ENCODE results near the gene NMT2. TPM values are rescaled to one million over a fixed set of nuclear protein-coding genes. Genes with fewer than 3 reads are reported as not detected.

The NMT2 gene
- total and polyA plus RNA-seq, 2 donors (not counting 1 experiment from before 2014, with no cell fraction given), result 16.6 to 21.0 TPM

DNA sequence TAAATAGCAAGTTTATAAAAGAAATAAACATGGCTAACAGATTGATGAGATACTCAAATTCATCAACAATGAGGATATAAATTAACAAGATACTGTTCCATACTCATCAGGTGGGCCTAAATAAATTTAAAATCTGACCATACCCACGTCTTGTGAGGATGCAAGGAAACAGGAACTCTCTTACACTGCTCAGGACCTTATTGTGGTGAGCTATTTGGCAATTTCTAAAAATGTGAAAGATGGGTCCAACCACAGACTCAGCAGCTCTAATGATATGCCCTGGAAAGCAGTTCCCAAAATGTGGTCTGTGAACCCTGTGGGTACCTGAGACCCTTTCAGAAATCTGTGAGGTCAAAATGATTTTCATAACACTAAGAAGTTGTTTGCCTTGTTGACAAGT lies 49.9 kb downstream of the NMT2 start:
- no peak overlapping the region for H2AFZ ChIP-seq (ENCODE audit: low read length)
- H3K36me3 ChIP-seq (ENCODE audit: control insufficient read depth, insufficient read depth, low read length), result peaks cover 2% of the 10 kb centered on the region
- H3K4me2 ChIP-seq (ENCODE audit: extremely low read depth, insufficient read depth, low read length), result no peak overlapping the region
- TF ChIP-seq, protein P1, sequence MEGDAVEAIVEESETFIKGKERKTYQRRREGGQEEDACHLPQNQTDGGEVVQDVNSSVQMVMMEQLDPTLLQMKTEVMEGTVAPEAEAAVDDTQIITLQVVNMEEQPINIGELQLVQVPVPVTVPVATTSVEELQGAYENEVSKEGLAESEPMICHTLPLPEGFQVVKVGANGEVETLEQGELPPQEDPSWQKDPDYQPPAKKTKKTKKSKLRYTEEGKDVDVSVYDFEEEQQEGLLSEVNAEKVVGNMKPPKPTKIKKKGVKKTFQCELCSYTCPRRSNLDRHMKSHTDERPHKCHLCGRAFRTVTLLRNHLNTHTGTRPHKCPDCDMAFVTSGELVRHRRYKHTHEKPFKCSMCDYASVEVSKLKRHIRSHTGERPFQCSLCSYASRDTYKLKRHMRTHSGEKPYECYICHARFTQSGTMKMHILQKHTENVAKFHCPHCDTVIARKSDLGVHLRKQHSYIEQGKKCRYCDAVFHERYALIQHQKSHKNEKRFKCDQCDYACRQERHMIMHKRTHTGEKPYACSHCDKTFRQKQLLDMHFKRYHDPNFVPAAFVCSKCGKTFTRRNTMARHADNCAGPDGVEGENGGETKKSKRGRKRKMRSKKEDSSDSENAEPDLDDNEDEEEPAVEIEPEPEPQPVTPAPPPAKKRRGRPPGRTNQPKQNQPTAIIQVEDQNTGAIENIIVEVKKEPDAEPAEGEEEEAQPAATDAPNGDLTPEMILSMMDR (conservative IDR thresholded peaks at IDR 0.05 in 1 of 2, IDR thresholded peaks at IDR 0.05 in 1 of 2; ENCODE audit: low read depth in 1 of 2, low read length in 2 of 2), result no peak
- no peak for TF ChIP-seq EZH2 (IDR thresholded peaks at IDR 0.05; ENCODE audit: low read length, missing control alignments)
- H3K4me1 ChIP-seq (ENCODE audit: control insufficient read depth, extremely low read depth, insufficient read depth, low read length), result peaks cover 4% of the 10 kb centered on the region
- H3K27ac ChIP-seq (ENCODE audit: insufficient read depth, low read length), result no peak overlapping the region
- no peak overlapping the region for H3K9ac ChIP-seq (ENCODE audit: insufficient read depth, low read length)
- no peaks in the 10 kb centered on the region for H3K9me3 ChIP-seq (ENCODE audit: control insufficient read depth, insufficient read depth, low read depth, low read length)
- DNase-seq (ENCODE audit: low read depth in 2 of 2), result no peak
- no peaks in the 10 kb centered on the region for H3K79me2 ChIP-seq (ENCODE audit: control insufficient read depth, insufficient read depth, low read length)
- H4K20me1 ChIP-seq (ENCODE audit: control insufficient read depth, extremely low read depth, insufficient read depth, low read length), result no peaks in the 10 kb centered on the region
- H3K4me3 ChIP-seq (replicated peaks in 1 of 4; ENCODE audit: control extremely low read depth in 1 of 4, insufficient read depth in 1 of 4, low read depth in 3 of 4, low read length in 4 of 4), result no peak overlapping the region
- no peaks in the 10 kb centered on the region for H3K27me3 ChIP-seq (ENCODE audit: control insufficient read depth, insufficient read depth, low read length)

DNA sequence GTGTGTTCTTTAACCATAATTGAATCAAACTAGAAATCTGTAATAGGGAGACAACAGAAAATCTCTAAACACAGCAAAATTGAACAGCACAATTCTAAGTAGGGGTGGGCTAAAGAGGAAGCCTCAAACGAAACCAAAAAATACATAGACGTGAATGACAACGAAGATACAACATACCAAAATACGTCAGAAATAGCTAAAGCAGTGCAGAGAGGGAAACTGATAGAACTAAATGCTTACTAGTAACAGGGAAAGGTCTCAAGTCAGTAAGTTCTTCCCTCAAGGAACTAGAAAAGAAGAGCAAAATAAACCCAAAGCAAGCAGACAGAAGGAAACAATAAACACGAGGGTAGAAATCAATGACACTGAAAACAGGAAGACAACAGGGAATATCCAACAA lies 52.3 kb downstream of the NMT2 start:
- Histone ChIP-seq H3K27ac (ENCODE audit: insufficient read depth, low read length) (no peak overlapping the region), H3K4me2 (ENCODE audit: extremely low read depth, insufficient read depth, low read length) (no peak overlapping the region), H2AFZ (ENCODE audit: low read length) (no peak overlapping the region), H3K27me3 (ENCODE audit: control insufficient read depth, insufficient read depth, low read length) (no peaks in the 10 kb centered on the region), H4K20me1 (ENCODE audit: control insufficient read depth, extremely low read depth, insufficient read depth, low read length) (no peaks in the 10 kb centered on the region), H3K9ac (ENCODE audit: insufficient read depth, low read length) (no peak overlapping the region), H3K4me3 (replicated peaks in 1 of 4; ENCODE audit: control extremely low read depth in 1 of 4, insufficient read depth in 1 of 4, low read depth in 3 of 4, low read length in 4 of 4) (no peak overlapping the region), H3K9me3 (ENCODE audit: control insufficient read depth, insufficient read depth, low read depth, low read length) (no peaks in the 10 kb centered on the region), H3K79me2 (ENCODE audit: control insufficient read depth, insufficient read depth, low read length) (no peaks in the 10 kb centered on the region), H3K4me1 (ENCODE audit: control insufficient read depth, extremely low read depth, insufficient read depth, low read length) (no peaks in the 10 kb centered on the region), H3K36me3 (ENCODE audit: control insufficient read depth, insufficient read depth, low read length) (peaks cover 4% of the 10 kb centered on the region)
- DNase-seq (ENCODE audit: low read depth in 2 of 2), result no peak
- TF ChIP-seq, protein P1 (conservative IDR thresholded peaks at IDR 0.05 in 1 of 2, IDR thresholded peaks at IDR 0.05 in 1 of 2; ENCODE audit: low read depth in 1 of 2, low read length in 2 of 2), result no peak
- TF ChIP-seq EZH2 (IDR thresholded peaks at IDR 0.05; ENCODE audit: low read length, missing control alignments), result no peak

DNA sequence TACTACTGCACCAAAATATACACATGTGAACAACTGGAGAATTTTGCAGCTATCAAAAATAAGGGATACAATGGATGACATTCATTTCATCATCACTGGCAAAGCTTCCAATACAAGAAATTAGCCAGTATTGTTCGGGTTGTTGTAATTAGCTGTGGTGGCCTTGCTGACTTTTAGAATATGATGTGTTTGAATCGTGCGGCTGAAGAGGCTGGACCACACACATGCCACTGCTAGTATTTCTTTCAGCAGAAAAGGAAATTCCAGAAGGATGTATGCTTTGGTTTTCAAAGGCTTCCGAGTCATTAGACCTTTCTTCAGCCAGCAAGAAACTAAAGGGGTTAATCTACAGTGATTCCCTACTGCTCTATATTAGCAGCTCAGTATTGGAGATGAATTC lies 54.7 kb downstream of the NMT2 start:
- Histone ChIP-seq H4K20me1 (ENCODE audit: control insufficient read depth, extremely low read depth, insufficient read depth, low read length) (no peaks in the 10 kb centered on the region), H3K4me3 (replicated peaks in 1 of 4; ENCODE audit: control extremely low read depth in 1 of 4, insufficient read depth in 1 of 4, low read depth in 3 of 4, low read length in 4 of 4) (no peak overlapping the region), H3K79me2 (ENCODE audit: control insufficient read depth, insufficient read depth, low read length) (no peaks in the 10 kb centered on the region), H3K4me2 (ENCODE audit: extremely low read depth, insufficient read depth, low read length) (no peak overlapping the region), H3K36me3 (ENCODE audit: control insufficient read depth, insufficient read depth, low read length) (peaks cover 2% of the 10 kb centered on the region), H3K9ac (ENCODE audit: insufficient read depth, low read length) (no peak overlapping the region), H2AFZ (ENCODE audit: low read length) (no peak overlapping the region), H3K4me1 (ENCODE audit: control insufficient read depth, extremely low read depth, insufficient read depth, low read length) (no peaks in the 10 kb centered on the region), H3K27ac (ENCODE audit: insufficient read depth, low read length) (no peak overlapping the region), H3K27me3 (ENCODE audit: control insufficient read depth, insufficient read depth, low read length) (no peaks in the 10 kb centered on the region), H3K9me3 (ENCODE audit: control insufficient read depth, insufficient read depth, low read depth, low read length) (no peaks in the 10 kb centered on the region)
- DNase-seq (ENCODE audit: low read depth in 2 of 2), result peak in 1 of 2 donors; percentile 23
- no peak for TF ChIP-seq EZH2 (IDR thresholded peaks at IDR 0.05; ENCODE audit: low read length, missing control alignments)

Measured in fibroblast of lung (primary cell).